ENCODE data around the gene SMAD7. TPM values are rescaled to one million over a fixed set of nuclear protein-coding genes. Genes with fewer than 3 reads are reported as not detected.

Gene SMAD7
- total RNA-seq, 1 donor from 2014 or later, result 77.6 TPM

DNA sequence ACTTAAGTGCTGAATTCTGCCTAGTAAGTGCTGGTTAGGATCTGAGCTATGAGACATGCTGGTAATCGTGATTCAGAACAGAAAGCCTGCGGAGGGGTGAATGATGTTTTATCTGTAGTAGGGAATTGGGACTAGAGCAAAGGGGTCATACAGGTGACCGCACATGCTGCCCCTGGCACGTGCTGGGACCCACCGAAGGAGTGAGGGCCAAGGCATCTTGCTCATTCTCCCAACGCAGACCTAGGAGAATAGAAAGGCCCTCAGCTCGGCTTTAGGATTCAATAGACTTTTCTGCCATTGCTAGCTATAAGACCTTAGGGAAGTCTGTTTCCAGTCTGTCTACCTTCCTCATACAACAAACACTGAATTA, 8.8 kb upstream of the SMAD7 start:
- TF ChIP-seq, protein P1, sequence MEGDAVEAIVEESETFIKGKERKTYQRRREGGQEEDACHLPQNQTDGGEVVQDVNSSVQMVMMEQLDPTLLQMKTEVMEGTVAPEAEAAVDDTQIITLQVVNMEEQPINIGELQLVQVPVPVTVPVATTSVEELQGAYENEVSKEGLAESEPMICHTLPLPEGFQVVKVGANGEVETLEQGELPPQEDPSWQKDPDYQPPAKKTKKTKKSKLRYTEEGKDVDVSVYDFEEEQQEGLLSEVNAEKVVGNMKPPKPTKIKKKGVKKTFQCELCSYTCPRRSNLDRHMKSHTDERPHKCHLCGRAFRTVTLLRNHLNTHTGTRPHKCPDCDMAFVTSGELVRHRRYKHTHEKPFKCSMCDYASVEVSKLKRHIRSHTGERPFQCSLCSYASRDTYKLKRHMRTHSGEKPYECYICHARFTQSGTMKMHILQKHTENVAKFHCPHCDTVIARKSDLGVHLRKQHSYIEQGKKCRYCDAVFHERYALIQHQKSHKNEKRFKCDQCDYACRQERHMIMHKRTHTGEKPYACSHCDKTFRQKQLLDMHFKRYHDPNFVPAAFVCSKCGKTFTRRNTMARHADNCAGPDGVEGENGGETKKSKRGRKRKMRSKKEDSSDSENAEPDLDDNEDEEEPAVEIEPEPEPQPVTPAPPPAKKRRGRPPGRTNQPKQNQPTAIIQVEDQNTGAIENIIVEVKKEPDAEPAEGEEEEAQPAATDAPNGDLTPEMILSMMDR (IDR thresholded peaks at IDR 0.05; ENCODE audit: unreplicated experiment), result no peak
- H3K4me1 Mint-ChIP-seq, result peaks cover 55% of the 10 kb centered on the region
- DNase-seq (ENCODE audit: low spot score in 2 of 2, unreplicated experiment in 2 of 2), result no peak
- H3K27ac Mint-ChIP-seq, result no peak overlapping the region
- no peaks in the 10 kb centered on the region for H3K27me3 Mint-ChIP-seq (ENCODE audit: low read depth)
- H3K36me3 Mint-ChIP-seq, result no peaks in the 10 kb centered on the region
- no peak overlapping the region for H3K4me3 Mint-ChIP-seq
- no peaks in the 10 kb centered on the region for H3K9me3 Mint-ChIP-seq

DNA sequence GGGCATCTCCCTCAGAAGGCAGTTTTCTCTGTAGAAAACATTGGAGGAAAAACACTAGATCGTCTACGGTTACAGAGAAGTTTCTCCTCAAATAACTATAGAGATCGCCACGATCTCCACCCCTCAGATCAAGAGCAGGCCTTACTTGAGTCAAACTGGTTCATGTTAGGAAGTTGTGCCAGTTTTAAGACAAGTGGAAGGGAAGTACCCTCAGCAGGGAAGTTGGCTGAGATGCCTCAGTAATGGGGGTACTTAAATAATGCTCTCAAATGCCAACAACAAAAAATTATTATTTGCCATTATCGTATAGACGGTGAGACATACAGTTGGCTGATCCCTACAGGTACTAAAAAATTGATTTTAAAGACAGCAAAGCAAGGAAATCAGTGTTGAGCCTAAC, 8.2 kb upstream of the SMAD7 start:
- DNase-seq (ENCODE audit: low spot score in 2 of 2, unreplicated experiment in 2 of 2), result no peak
- Mint-ChIP-seq H3K9me3 (no peaks in the 10 kb centered on the region), H3K27me3 (ENCODE audit: low read depth) (no peaks in the 10 kb centered on the region), H3K4me1 (peaks cover 54% of the 10 kb centered on the region), H3K4me3 (no peak overlapping the region), H3K36me3 (no peaks in the 10 kb centered on the region), H3K27ac (no peak overlapping the region)
- TF ChIP-seq, protein P1 (IDR thresholded peaks at IDR 0.05; ENCODE audit: unreplicated experiment), result no peak

DNA sequence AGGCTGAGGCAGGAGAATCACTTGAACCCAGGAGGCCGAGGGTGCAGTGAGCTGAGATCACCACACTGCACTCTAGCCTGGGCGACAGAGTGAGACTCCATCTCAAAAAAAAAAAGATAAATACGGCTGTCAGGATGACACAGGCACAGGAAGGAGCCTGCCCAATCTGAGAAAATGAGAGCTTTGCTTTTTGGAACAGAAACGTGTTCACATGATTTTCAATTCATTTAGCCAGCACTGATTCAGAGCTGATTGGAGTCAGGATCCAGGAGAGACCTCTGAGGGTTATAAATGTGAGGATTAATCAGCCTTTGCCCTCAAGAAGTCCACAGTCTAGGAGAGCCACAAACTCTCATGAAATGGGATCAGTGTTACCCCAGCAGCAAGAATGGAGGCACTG, 6.9 kb upstream of the SMAD7 start:
- Mint-ChIP-seq H3K9me3 (no peaks in the 10 kb centered on the region), H3K36me3 (no peaks in the 10 kb centered on the region), H3K4me3 (no peak overlapping the region), H3K4me1 (peaks cover 45% of the 10 kb centered on the region), H3K27me3 (ENCODE audit: low read depth) (no peaks in the 10 kb centered on the region), H3K27ac (peak overlapping the region; percentile 16)
- TF ChIP-seq, protein P1 (IDR thresholded peaks at IDR 0.05; ENCODE audit: unreplicated experiment), result no peak
- no peak for DNase-seq (ENCODE audit: low spot score in 2 of 2, unreplicated experiment in 2 of 2)

DNA sequence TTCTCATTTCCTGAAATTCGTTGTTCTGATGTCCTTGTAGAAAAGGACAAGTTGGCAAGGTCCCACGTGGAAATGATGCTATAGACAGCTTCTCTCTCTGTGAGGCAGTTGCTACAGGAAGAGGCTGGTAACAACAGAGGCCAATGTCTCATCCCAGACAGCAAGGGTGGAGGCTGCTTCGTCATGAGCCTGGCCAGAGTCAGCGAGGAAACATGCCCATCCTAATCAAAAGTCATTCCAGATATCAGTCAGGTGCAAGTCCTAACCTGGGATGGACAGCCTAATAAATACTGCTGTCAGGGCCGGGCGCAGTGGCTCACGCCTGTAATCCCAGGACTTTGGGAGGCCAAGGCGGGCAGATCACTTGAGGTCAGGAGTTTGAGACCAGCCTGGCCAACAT, 6.4 kb upstream of the SMAD7 start:
- no peak for DNase-seq (ENCODE audit: low spot score in 2 of 2, unreplicated experiment in 2 of 2)
- H3K36me3 Mint-ChIP-seq, result no peaks in the 10 kb centered on the region
- H3K27ac Mint-ChIP-seq, result peak overlapping the region; percentile 43
- TF ChIP-seq, protein P1 (IDR thresholded peaks at IDR 0.05; ENCODE audit: unreplicated experiment), result no peak
- H3K9me3 Mint-ChIP-seq, result no peaks in the 10 kb centered on the region
- no peaks in the 10 kb centered on the region for H3K27me3 Mint-ChIP-seq (ENCODE audit: low read depth)
- peaks cover 41% of the 10 kb centered on the region for H3K4me1 Mint-ChIP-seq
- no peak overlapping the region for H3K4me3 Mint-ChIP-seq

DNA sequence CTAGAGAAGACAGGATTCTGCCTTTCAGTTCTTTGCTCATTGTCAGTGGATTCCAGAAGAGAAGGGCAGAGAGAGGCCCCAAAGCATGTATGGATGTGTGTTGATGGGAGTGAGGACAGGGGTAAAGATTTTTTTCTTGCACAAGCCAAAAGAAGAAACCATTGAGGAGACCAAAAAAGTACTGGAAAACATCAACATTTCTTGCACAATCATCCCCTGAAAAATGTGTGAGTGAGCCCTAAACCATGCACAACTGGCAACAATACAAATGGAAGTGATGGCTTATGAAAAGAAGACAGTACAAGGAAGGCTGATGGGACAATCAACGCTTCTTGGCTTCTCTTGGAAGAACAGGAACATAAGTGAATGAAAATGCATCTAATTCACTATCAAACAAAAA, 5.6 kb upstream of the SMAD7 start:
- peak overlapping the region; percentile 96 for H3K27ac Mint-ChIP-seq
- H3K36me3 Mint-ChIP-seq, result no peaks in the 10 kb centered on the region
- H3K9me3 Mint-ChIP-seq, result no peaks in the 10 kb centered on the region
- TF ChIP-seq, protein P1 (IDR thresholded peaks at IDR 0.05; ENCODE audit: unreplicated experiment), result no peak
- H3K27me3 Mint-ChIP-seq (ENCODE audit: low read depth), result no peaks in the 10 kb centered on the region
- no peak for DNase-seq (ENCODE audit: low spot score in 2 of 2, unreplicated experiment in 2 of 2)
- H3K4me1 Mint-ChIP-seq, result peaks cover 39% of the 10 kb centered on the region
- no peak overlapping the region for H3K4me3 Mint-ChIP-seq

DNA sequence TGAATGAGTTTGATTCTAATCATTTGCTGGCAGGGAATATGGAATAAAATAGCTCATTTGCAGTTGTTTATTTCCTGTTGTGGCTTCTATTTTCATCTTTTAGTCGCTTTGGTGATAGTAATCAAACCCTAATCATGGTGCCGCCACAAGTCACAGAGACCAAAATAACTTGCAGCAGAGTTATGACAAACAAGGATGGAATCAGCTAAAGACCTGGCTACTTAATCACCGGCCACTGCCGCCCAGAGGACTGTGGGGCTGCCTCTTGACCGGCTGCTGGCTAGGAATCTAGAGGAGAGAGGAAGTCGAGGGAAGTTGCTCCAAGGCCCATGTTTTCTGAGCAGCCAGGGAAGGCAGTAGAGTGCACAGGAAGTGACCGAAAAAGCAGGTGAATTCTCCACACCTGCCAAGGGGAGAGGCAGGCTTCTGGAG, 5.1 kb upstream of the SMAD7 start:
- Mint-ChIP-seq H3K4me3 (no peak overlapping the region), H3K36me3 (no peaks in the 10 kb centered on the region), H3K27ac (peak overlapping the region; percentile 96), H3K27me3 (ENCODE audit: low read depth) (no peaks in the 10 kb centered on the region), H3K9me3 (no peaks in the 10 kb centered on the region), H3K4me1 (peaks cover 38% of the 10 kb centered on the region)
- TF ChIP-seq, protein P1 (IDR thresholded peaks at IDR 0.05; ENCODE audit: unreplicated experiment), result no peak
- no peak for DNase-seq (ENCODE audit: low spot score in 2 of 2, unreplicated experiment in 2 of 2)

Data from mesothelial cell of epicardium (in vitro differentiated cells).